Natural killer cell (primary cell): ENCODE data around the gene ACADSB. TPM values are rescaled to one million over a fixed set of nuclear protein-coding genes. Genes with fewer than 3 reads are reported as not detected.

Experiments
- ATAC-seq, 3 donors: fragments of 150-1000 bp in 2 of 3; fragments of 200-7000 bp in 1 of 3; cut with Tn5 transposase; 1 replicate in 1 of 3; 2 replicates in 2 of 3; pipeline ENCODE4 v1.10.0; 2021; ENCODE audit warnings: mild to moderate bottlenecking in 2 of 3, moderate library complexity in 2 of 3
- DNase-seq, 2 donors: peaks; one replicate each; pipeline versions ENCODE4 v3.0.0 to v3.0.0-alpha.2; 2013 to 2021; ENCODE audit warnings: mixed read lengths in 1 of 2
- H3K27ac ChIP-seq: one replicate; pipeline ENCODE4 v1.5.1; 2013; ENCODE audit warnings: mild to moderate bottlenecking, low read length
- H3K27me3 ChIP-seq: one replicate; pipeline ENCODE4 v1.6.1; 2013; ENCODE audit warnings: low read length; ENCODE audit not compliant: control insufficient read depth, insufficient read depth
- H3K36me3 ChIP-seq: one replicate; pipeline ENCODE4 v1.6.1; 2013; ENCODE audit warnings: low read length; ENCODE audit not compliant: control insufficient read depth, insufficient read depth
- H3K4me1 ChIP-seq: one replicate; pipeline ENCODE4 v1.6.1; 2013; ENCODE audit warnings: low read length; ENCODE audit not compliant: control insufficient read depth, insufficient read depth
- H3K4me3 ChIP-seq: one replicate; pipeline ENCODE4 v1.5.1; 2013; ENCODE audit warnings: low read length
- H3K9me3 ChIP-seq: one replicate; pipeline ENCODE4 v1.6.1; 2013; ENCODE audit warnings: low read length; ENCODE audit not compliant: control insufficient read depth, insufficient read depth
- H3K27ac Mint-ChIP-seq, 2 donors: one replicate each; pipeline ENCODE4 v1.8.0; 2022; ENCODE audit warnings: mild to moderate bottlenecking in 2 of 2, mixed read lengths in 2 of 2, moderate library complexity in 1 of 2
- H3K27me3 Mint-ChIP-seq, 2 donors: one replicate each; pipeline ENCODE4 v1.8.0; 2022; ENCODE audit warnings: low read depth in 2 of 2, mixed read lengths in 2 of 2
- H3K36me3 Mint-ChIP-seq: one replicate; pipeline ENCODE4 v1.8.0; 2022; ENCODE audit warnings: mixed read lengths
- H3K4me1 Mint-ChIP-seq, 2 donors: one replicate each; pipeline ENCODE4 v1.8.0; 2022; ENCODE audit warnings: mixed read lengths in 2 of 2
- H3K4me3 Mint-ChIP-seq: one replicate; pipeline ENCODE4 v1.8.0; 2022; ENCODE audit warnings: mild to moderate bottlenecking, moderate library complexity, mixed read lengths
- H3K9me3 Mint-ChIP-seq, 2 donors: one replicate each; pipeline ENCODE4 v1.8.0; 2022; ENCODE audit warnings: mixed read lengths in 2 of 2
- CTCF ChIP-seq: fragments of 200-600 bp; IDR thresholded peaks from one replicate; pipeline ENCODE4 v1.8.0; 2022; ENCODE audit warnings: antibody characterized with exemption
- WGBS: methylation state at CpG from one replicate; pipeline ENCODE4 v1.1.7; 2013; ENCODE audit warnings: missing lambda C conversion rate; ENCODE audit not compliant: insufficient coverage; 5-methylcytosine and 5-hydroxymethylcytosine counted together
- intact Hi-C: fragments of 100-400 bp; cut with micrococcal nuclease; formaldehyde crosslinking; loops from one replicate; pipeline ENCODE4 v1.14.2; 2022
- total RNA-seq, 4 donors: library from RNA; stranded (reverse); fragments of 120-200 nt in 1 of 4; gene quantifications; one replicate each; pipeline versions ENCODE4 v1.2.3 to v1.2.4, GENCODE V29; 2013 to 2022

ACADSB gene
- total RNA-seq, 3 donors from 2014 or later (not counting 1 experiment from before 2014, with no cell fraction given), result 20.8 to 27.3 (median 22.4) TPM

- ATAC-seq, result no peak
- intact Hi-C loops, result no loop called here
- H3K4me1 ChIP-seq, result no peaks in the 10 kb centered on the region
- TF ChIP-seq CTCF, result no peak
- H3K36me3 Mint-ChIP-seq, result no peaks in the 10 kb centered on the region
- no peak for DNase-seq
- no peak overlapping the region for H3K4me3 ChIP-seq
- H3K9me3 Mint-ChIP-seq, result no peaks in the 10 kb centered on the region
- H3K9me3 ChIP-seq, result no peaks in the 10 kb centered on the region
- WGBS, result 96% methylated on average over 2 of the region's 3 CpGs
- H3K27me3 ChIP-seq, result no peaks in the 10 kb centered on the region
- no peaks in the 10 kb centered on the region for H3K36me3 ChIP-seq
- no peaks in the 10 kb centered on the region for H3K27me3 Mint-ChIP-seq
- H3K27ac ChIP-seq, result no peak overlapping the region
- H3K4me1 Mint-ChIP-seq, result peaks cover 3 to 11% of the 10 kb centered on the region in 2 donors
- no peak overlapping the region for H3K4me3 Mint-ChIP-seq
- H3K27ac Mint-ChIP-seq, result no peak overlapping the region
Measured at GRCh38 chr10:123019264-123019663, 10.5 kb downstream of the ACADSB start.

- H3K9me3 ChIP-seq, result no peaks in the 10 kb centered on the region
- H3K4me3 Mint-ChIP-seq, result no peak overlapping the region
- no peaks in the 10 kb centered on the region for H3K27me3 Mint-ChIP-seq
- H3K4me3 ChIP-seq, result no peak overlapping the region
- no peak for ATAC-seq
- H3K27ac ChIP-seq, result no peak overlapping the region
- peaks cover 5 to 15% of the 10 kb centered on the region in 2 donors for H3K4me1 Mint-ChIP-seq
- H3K36me3 Mint-ChIP-seq, result no peaks in the 10 kb centered on the region
- no peak for TF ChIP-seq CTCF
- H3K27ac Mint-ChIP-seq, result no peak overlapping the region
- no peaks in the 10 kb centered on the region for H3K4me1 ChIP-seq
- no peak for DNase-seq
- H3K9me3 Mint-ChIP-seq, result no peaks in the 10 kb centered on the region
- WGBS, result 94% methylated on average over 1 of the region's 1 CpG
- H3K36me3 ChIP-seq, result no peaks in the 10 kb centered on the region
- no peaks in the 10 kb centered on the region for H3K27me3 ChIP-seq
- intact Hi-C loops, result no loop called here
Measured at GRCh38 chr10:123019941-123020703, 11.3 kb downstream of the ACADSB start.

DNA sequence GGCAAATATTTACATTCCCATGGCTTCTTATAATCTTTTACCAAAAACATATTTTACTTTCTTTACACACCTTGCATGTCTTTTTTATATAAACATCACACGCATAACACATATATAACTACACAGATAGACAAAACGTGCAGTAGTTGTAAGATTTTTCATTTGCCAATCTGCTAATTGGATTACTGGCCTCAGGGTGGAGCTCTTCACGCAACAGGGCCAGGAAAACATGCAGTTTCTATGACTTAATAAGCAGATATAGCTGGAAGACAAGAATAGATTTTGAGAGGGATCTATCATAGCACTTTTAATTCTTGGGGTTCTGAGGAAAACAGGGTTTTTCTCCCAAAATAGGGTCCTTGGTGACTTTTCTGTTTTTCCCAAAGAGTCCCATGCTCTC lies 12.7 kb downstream of the ACADSB start:
- Mint-ChIP-seq H3K36me3 (no peaks in the 10 kb centered on the region), H3K27me3 (no peaks in the 10 kb centered on the region), H3K4me1 (peaks cover 5 to 9% of the 10 kb centered on the region in 2 donors), H3K9me3 (no peaks in the 10 kb centered on the region), H3K27ac (no peak overlapping the region), H3K4me3 (no peak overlapping the region)
- TF ChIP-seq CTCF, result no peak
- Histone ChIP-seq H3K4me3 (no peak overlapping the region), H3K4me1 (no peaks in the 10 kb centered on the region), H3K36me3 (no peaks in the 10 kb centered on the region), H3K9me3 (no peaks in the 10 kb centered on the region), H3K27ac (no peak overlapping the region), H3K27me3 (no peaks in the 10 kb centered on the region)
- ATAC-seq (no peak), DNase-seq (no peak)
- intact Hi-C loops, result no loop called here
- 74% methylated on average over 3 of the region's 3 CpGs for WGBS

DNA sequence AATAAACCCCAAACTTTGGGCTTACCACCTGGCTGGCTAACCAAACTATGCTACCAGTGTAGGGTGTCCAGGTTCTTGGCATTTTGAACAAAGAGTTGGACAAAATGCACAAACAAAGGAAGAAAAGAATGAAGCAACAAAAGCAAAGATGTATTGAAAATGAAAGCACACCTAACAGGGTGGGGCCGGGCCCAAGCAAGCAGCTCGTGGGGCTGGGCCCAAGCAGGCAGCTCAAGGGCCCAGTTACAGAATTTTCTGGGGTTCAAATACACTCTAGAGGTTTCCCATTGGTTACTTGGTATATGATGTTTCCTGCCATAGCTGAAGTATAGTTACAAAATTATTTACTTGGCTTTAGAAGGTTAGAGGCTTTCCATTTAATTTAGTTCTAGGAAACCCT lies 15.7 kb downstream of the ACADSB start:
- peaks cover 10 to 18% of the 10 kb centered on the region in 2 donors for H3K4me1 Mint-ChIP-seq
- whole genome bisulfite sequencing, result 76% methylated on average over 2 of the region's 2 CpGs
- H3K27ac Mint-ChIP-seq, result no peak overlapping the region
- H3K4me1 ChIP-seq, result no peaks in the 10 kb centered on the region
- DNase-seq (no peak), ATAC-seq (no peak)
- H3K9me3 Mint-ChIP-seq, result no peaks in the 10 kb centered on the region
- no peaks in the 10 kb centered on the region for H3K27me3 Mint-ChIP-seq
- H3K27ac ChIP-seq, result no peak overlapping the region
- H3K9me3 ChIP-seq, result no peaks in the 10 kb centered on the region
- no peaks in the 10 kb centered on the region for H3K36me3 ChIP-seq
- intact Hi-C loops, result no loop called here
- TF ChIP-seq CTCF, result no peak
- H3K36me3 Mint-ChIP-seq, result no peaks in the 10 kb centered on the region
- no peak overlapping the region for H3K4me3 Mint-ChIP-seq
- H3K4me3 ChIP-seq, result no peak overlapping the region
- H3K27me3 ChIP-seq, result no peaks in the 10 kb centered on the region
